ENCODE measurements around the gene VSIG10L2.

VSIG10L2 gene

DNA sequence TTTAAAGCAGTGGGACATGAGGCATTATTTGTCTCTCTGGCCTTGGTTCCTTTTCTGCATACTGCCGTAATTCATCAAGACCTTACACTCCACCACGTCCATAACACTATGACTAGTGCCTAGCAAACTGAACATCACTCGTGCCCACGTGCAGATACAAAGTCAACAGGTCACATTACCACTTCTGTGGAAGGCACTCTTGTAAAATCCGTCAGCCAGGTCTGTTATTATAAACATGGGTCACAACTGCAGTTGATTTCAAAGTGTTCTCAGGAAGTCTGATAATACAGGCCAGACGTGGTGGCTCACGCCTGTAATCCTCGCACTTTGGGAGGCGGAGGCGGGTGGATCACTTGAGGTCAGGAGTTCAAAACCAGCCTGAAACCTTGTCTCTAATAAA, 14.1 kb downstream of the VSIG10L2 start:
- Histone ChIP-seq H3K36me3 (ENCODE audit: low read depth) (no peaks in the 10 kb centered on the region), H3K4me3 (ENCODE audit: severe bottlenecking) (no peak overlapping the region), H3K27ac (ENCODE audit: poor library complexity, severe bottlenecking) (no peak overlapping the region), H3K9me3 (ENCODE audit: severe bottlenecking) (peaks cover 1% of the 10 kb centered on the region), H3K27me3 (ENCODE audit: insufficient read depth, poor library complexity, severe bottlenecking) (no peaks in the 10 kb centered on the region), H3K4me1 (ENCODE audit: insufficient read depth, poor library complexity, severe bottlenecking) (no peaks in the 10 kb centered on the region)
- ATAC-seq (ENCODE audit: low read depth) (no peak), DNase-seq (ENCODE audit: low spot score) (no peak)
- TF ChIP-seq, protein P1, sequence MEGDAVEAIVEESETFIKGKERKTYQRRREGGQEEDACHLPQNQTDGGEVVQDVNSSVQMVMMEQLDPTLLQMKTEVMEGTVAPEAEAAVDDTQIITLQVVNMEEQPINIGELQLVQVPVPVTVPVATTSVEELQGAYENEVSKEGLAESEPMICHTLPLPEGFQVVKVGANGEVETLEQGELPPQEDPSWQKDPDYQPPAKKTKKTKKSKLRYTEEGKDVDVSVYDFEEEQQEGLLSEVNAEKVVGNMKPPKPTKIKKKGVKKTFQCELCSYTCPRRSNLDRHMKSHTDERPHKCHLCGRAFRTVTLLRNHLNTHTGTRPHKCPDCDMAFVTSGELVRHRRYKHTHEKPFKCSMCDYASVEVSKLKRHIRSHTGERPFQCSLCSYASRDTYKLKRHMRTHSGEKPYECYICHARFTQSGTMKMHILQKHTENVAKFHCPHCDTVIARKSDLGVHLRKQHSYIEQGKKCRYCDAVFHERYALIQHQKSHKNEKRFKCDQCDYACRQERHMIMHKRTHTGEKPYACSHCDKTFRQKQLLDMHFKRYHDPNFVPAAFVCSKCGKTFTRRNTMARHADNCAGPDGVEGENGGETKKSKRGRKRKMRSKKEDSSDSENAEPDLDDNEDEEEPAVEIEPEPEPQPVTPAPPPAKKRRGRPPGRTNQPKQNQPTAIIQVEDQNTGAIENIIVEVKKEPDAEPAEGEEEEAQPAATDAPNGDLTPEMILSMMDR (IDR thresholded peaks at IDR 0.05; ENCODE audit: poor library complexity, severe bottlenecking) = no peak

DNA sequence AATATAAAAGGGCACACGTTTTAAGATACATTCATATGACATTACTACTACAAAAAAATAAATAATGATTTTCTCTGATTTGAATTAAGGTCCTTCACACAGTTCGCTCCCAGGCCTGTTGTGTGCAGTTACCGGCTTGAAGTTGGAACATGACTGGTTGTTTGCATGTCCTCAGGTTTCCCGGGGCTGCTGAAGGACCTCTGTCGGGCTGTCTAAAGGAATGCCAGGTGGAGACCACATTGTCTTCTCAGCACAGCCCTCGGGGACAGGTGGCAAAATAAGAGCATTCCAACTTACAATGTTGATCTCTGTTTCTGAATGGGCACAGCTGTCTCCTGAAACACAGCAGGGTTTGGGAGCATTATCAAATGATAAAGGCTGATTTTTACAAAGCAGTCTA, 14.9 kb downstream of the VSIG10L2 start:
- no peaks in the 10 kb centered on the region for H3K36me3 ChIP-seq (ENCODE audit: low read depth)
- peaks cover 1% of the 10 kb centered on the region for H3K9me3 ChIP-seq (ENCODE audit: severe bottlenecking)
- TF ChIP-seq, protein P1 (IDR thresholded peaks at IDR 0.05; ENCODE audit: poor library complexity, severe bottlenecking) = no peak
- H3K27me3 ChIP-seq (ENCODE audit: insufficient read depth, poor library complexity, severe bottlenecking) = no peaks in the 10 kb centered on the region
- DNase-seq (ENCODE audit: low spot score) (no peak), ATAC-seq (ENCODE audit: low read depth) (no peak)
- no peaks in the 10 kb centered on the region for H3K4me1 ChIP-seq (ENCODE audit: insufficient read depth, poor library complexity, severe bottlenecking)
- H3K4me3 ChIP-seq (ENCODE audit: severe bottlenecking) = no peak overlapping the region
- H3K27ac ChIP-seq (ENCODE audit: poor library complexity, severe bottlenecking) = no peak overlapping the region

GRCh38 chr11:125967515-125967914, 21.7 kb downstream of the VSIG10L2 start:
- Histone ChIP-seq H3K9me3 (ENCODE audit: severe bottlenecking) (peaks cover under 1% of the 10 kb centered on the region), H3K4me1 (ENCODE audit: insufficient read depth, poor library complexity, severe bottlenecking) (peaks cover 6% of the 10 kb centered on the region), H3K27me3 (ENCODE audit: insufficient read depth, poor library complexity, severe bottlenecking) (no peaks in the 10 kb centered on the region), H3K4me3 (ENCODE audit: severe bottlenecking) (no peak overlapping the region), H3K36me3 (ENCODE audit: low read depth) (no peaks in the 10 kb centered on the region), H3K27ac (ENCODE audit: poor library complexity, severe bottlenecking) (no peak overlapping the region)
- no peak for DNase-seq (ENCODE audit: low spot score)
- ATAC-seq (ENCODE audit: low read depth) = no peak
- TF ChIP-seq, protein P1 (IDR thresholded peaks at IDR 0.05; ENCODE audit: poor library complexity, severe bottlenecking) = no peak

GRCh38 chr11:125968354-125968753, 22.5 kb downstream of the VSIG10L2 start:
- H3K9me3 ChIP-seq (ENCODE audit: severe bottlenecking) = no peaks in the 10 kb centered on the region
- no peak for DNase-seq (ENCODE audit: low spot score)
- no peaks in the 10 kb centered on the region for H3K36me3 ChIP-seq (ENCODE audit: low read depth)
- H3K27ac ChIP-seq (ENCODE audit: poor library complexity, severe bottlenecking) = peak overlapping the region; percentile 39
- H3K4me3 ChIP-seq (ENCODE audit: severe bottlenecking) = no peak overlapping the region
- peaks cover 6% of the 10 kb centered on the region for H3K4me1 ChIP-seq (ENCODE audit: insufficient read depth, poor library complexity, severe bottlenecking)
- ATAC-seq (ENCODE audit: low read depth) = peak; percentile 97
- no peaks in the 10 kb centered on the region for H3K27me3 ChIP-seq (ENCODE audit: insufficient read depth, poor library complexity, severe bottlenecking)
- TF ChIP-seq, protein P1 (IDR thresholded peaks at IDR 0.05; ENCODE audit: poor library complexity, severe bottlenecking) = no peak

DNA sequence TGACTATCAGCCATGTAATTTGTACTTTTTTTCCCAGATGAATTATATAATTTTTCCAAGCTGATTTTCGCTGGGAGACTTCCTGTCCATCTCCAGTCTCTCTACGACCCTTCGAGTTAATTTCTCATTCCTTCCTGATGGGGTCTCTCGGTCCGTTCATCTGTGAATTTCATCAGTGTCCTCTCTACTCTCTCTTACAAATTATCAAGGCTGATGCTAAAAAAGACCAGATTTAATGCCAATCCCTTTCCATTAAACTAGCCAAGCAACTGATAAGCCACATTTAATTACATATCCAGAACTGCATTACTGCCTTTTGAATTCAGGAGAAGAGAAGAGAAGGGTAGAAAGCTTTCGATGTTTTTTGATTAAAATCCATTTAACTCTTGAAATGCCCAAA, 25.8 kb downstream of the VSIG10L2 start:
- Histone ChIP-seq H3K27me3 (ENCODE audit: insufficient read depth, poor library complexity, severe bottlenecking) (no peaks in the 10 kb centered on the region), H3K27ac (ENCODE audit: poor library complexity, severe bottlenecking) (no peak overlapping the region), H3K9me3 (ENCODE audit: severe bottlenecking) (no peaks in the 10 kb centered on the region), H3K4me1 (ENCODE audit: insufficient read depth, poor library complexity, severe bottlenecking) (peaks cover 16% of the 10 kb centered on the region), H3K36me3 (ENCODE audit: low read depth) (no peaks in the 10 kb centered on the region), H3K4me3 (ENCODE audit: severe bottlenecking) (no peak overlapping the region)
- ATAC-seq (ENCODE audit: low read depth) (no peak), DNase-seq (ENCODE audit: low spot score) (no peak)
- TF ChIP-seq, protein P1 (IDR thresholded peaks at IDR 0.05; ENCODE audit: poor library complexity, severe bottlenecking) = no peak
